HAP-1 (cell line): Measurements from ENCODE around the gene RPSA.
"Not testable (repeated sequence)": the region's sequence is repeated elsewhere in the genome, so short reads cannot be mapped to it uniquely, and the experiment has no call there.

Experiments
- DNase-seq, 2 experiments: peaks; one replicate each; pipeline ENCODE4 v3.0.0-alpha.2; 2016 to 2020; ENCODE audit warnings: low spot score in 2 of 2
- H3K27me3 ChIP-seq: fragments of 250-450 bp; sonication (Bioruptor Pico); 2 replicates; pipeline ENCODE4 v1.5.1; 2020; ENCODE audit warnings: low read depth, mild to moderate bottlenecking, moderate library complexity
- H3K36me3 ChIP-seq: fragments of 250-450 bp; sonication (Bioruptor Pico); replicated peaks from 2 replicates; pipeline ENCODE4 v1.5.1; 2020; ENCODE audit warnings: mild to moderate bottlenecking
- H3K4me1 ChIP-seq: fragments of 250-450 bp; sonication (Bioruptor Pico); 2 replicates; pipeline ENCODE4 v1.5.1; 2020; ENCODE audit warnings: mild to moderate bottlenecking
- H3K4me3 ChIP-seq: fragments of 250-450 bp; sonication (Bioruptor Pico); 2 replicates; pipeline ENCODE4 v1.5.1; 2020; ENCODE audit warnings: mild to moderate bottlenecking, moderate library complexity
- H3K9me3 ChIP-seq: fragments of 250-450 bp; sonication (Bioruptor Pico); 2 replicates; pipeline ENCODE4 v1.5.1; 2020; ENCODE audit warnings: mild to moderate bottlenecking, moderate library complexity
- in situ Hi-C: fragments of 300-500 bp; cut with MboI; formaldehyde crosslinking; loops from 3 replicates; pipeline ENCODE4 v1.14.3; 2020; ENCODE audit warnings: low sequenced_read_pairs, inconsistent platforms, mixed read lengths

RPSA gene

DNA sequence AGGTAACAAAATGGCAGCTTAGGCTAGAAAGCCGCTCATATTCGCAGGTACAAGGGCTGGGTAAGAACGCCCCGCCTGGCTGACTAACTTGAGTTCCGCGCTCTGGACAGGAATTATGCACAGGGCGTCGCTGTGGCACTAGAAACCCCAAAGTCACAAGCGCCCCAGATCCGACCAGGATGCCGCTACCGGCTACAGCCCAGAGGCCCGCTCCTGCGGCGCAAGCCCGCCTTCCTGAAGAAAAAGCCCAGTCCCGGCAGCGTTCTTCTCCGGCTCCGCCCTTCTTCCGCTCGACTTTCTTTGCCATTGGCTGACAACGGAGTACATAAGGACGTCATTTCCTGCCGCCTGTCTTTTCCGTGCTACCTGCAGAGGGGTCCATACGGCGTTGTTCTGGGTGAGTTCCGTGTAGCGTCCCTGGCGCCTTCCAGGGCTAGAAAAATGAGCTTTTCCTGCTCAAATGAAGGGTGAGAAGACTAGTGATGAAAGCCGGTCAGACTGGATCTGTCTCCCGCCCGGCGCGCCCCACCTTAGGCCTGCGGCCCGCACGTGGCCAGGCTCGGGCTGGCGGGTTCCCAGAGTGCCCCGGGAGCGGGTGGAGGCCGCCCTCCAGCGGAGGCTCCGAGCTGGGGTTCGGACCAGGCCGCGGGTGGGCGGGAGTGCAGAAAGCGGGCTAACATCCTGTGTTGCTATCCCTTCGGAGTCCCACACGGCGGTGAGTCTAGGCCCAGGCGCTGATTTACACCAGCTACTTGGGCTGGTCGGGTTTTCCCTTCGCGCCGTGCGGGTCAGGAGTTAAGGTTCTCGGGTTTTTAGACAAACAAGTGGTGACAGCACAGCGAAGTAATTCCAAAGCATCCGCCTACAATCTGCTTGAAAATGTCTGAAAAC lies at the start of gene RPSA:
Gene RPSA (plus strand): TSS at position 353 of the 891 bp plus-strand sequence. CDS start 934 bp downstream, outside the sequence.
- Histone ChIP-seq H3K9me3 (no peaks in the 10 kb centered on the region), H3K4me3 (peak within 1 kb of the TSS; percentile 75), H3K36me3 (peaks cover 50% of the 10 kb centered on the region), H3K4me1 (peaks cover 18% of the 10 kb centered on the region), H3K27me3 (no peaks in the 10 kb centered on the region)
- in situ Hi-C loops, result no loop called here
- peak; percentile 96 to 97 for DNase-seq

DNA sequence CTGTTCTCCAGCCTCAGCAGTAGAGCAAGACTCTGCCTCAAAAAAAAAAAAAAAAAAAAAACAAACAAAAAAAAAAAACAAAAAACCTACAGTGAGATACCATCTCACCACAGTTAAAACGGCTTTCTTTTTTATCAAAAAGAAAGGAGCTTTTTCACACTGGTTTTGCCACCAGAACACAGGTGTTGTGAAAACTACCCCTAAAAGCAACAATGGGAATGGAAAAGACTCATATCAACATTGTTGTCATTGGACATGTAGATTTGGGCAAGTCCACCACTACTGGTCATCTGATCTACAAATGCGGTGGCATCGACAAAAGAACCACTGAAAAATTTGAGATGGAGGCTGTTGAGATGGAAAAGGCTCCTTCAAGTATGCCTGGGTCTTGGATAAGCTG lies 48.2 kb upstream of the RPSA start:
- no peaks in the 10 kb centered on the region for H3K4me1 ChIP-seq
- H3K36me3 ChIP-seq, result no peaks in the 10 kb centered on the region
- 0 out of 2 replicates have a peak, but pooled peaks cover 2% of the 10 kb centered on the region for H3K27me3 ChIP-seq
- no peak overlapping the region for H3K4me3 ChIP-seq
- no peak for DNase-seq
- no peaks in the 10 kb centered on the region for H3K9me3 ChIP-seq
- in situ Hi-C loops, result no loop called here

DNA sequence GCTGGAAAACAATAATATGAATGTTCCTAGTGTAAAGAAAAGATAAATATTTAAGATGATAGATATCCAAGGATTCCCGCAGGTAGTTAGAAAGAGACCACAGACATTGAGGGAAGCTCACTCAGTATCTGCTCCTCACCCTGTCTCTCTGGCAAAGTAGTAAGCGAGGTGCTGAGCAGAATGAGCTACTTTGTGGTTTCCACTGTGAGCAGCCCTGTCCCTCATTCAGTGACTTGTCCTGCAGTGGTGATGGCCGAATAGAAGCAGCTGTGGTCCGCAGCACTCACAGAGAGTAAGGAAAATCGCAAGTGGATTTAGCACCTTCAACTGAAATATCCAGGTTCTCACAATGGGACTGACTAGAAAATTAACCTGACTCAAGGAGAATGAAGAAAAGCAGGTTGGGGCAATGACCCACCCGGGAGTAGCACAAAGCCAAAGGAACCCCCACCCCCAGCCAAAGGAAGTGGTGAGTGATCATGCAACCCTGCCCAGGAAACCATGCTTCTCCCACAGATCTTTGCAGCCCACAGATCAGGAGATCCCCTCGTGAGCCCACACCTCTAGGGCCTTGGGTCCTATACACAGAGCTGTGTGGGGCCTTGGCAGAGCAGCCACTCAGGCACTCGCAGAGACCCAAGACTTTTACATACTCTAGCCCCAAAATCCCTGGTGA lies 45.1 kb upstream of the RPSA start:
- DNase-seq, result no peak
- Histone ChIP-seq H3K9me3 (no peaks in the 10 kb centered on the region), H3K27me3 (no peaks in the 10 kb centered on the region), H3K4me1 (no peaks in the 10 kb centered on the region), H3K4me3 (no peak overlapping the region), H3K36me3 (no peaks in the 10 kb centered on the region)
- in situ Hi-C loops, result no loop called here

DNA sequence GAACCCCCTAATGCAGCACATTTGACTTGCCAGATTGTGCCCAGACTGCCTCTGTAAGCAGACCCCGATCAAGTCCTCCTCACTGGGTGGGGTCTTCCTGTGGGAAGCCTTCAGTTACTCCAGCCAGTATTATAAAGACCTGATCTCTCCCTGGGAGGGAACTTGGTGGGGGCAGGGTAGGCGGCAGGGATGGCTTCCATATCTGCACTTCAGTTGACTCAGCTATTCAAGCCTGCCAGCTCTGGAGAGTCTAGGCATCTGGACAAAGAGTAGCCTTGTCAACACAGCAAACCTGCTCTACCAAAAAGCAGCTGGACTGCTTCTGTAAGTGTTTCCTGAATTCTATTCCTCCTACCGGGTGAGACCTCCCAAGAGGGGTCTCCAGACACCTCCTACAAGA lies 44.3 kb upstream of the RPSA start:
- Histone ChIP-seq H3K27me3 (no peaks in the 10 kb centered on the region), H3K9me3 (no peaks in the 10 kb centered on the region), H3K4me3 (no peak overlapping the region), H3K4me1 (no peaks in the 10 kb centered on the region), H3K36me3 (no peaks in the 10 kb centered on the region)
- DNase-seq, result no peak
- in situ Hi-C loops, result no loop called here

DNA sequence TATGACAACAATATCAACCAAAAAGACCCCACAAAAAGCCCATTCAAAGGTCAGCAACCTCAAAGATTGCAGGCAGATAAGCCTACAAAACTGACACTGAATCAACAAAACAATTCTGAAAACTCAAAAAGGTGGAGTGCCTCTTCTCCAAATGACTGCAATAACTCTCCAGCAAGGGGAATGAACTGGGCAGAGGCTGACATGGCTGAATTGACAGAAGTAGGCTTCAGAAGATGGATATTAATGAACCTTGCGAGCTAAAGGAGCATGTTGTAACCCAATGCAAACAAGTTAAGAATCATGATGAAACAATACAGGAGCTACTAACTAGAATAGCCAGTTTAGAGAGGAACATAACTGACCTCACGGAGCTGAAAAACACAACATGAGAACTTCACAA lies 43.7 kb upstream of the RPSA start:
- DNase-seq, result no peak
- H3K36me3 ChIP-seq, result no peaks in the 10 kb centered on the region
- in situ Hi-C loops, result no loop called here
- H3K9me3 ChIP-seq, result no peaks in the 10 kb centered on the region
- H3K4me3 ChIP-seq, result no peak overlapping the region
- no peaks in the 10 kb centered on the region for H3K4me1 ChIP-seq
- no peaks in the 10 kb centered on the region for H3K27me3 ChIP-seq

DNA sequence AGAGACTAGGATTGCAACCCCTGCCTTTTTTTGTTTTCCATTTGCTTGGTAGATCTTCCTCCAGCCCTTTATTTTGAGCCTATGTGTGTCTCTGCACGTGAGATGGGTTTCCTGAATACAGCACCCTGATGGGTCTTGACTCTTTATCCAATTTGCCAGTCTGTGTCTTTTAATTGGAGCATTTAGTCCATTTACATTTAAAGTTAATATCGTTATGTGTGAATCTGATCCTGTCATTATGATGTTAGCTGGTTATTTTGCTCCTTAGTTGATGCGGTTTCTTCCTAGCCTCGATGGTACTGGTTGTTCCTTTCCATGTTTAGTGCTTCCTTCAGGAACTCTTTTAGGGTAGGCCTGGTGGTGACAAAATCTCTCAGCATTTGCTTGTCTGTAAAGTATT lies 36.1 kb upstream of the RPSA start:
- H3K27me3 ChIP-seq, H3K36me3 ChIP-seq, H3K9me3 ChIP-seq, H3K4me3 ChIP-seq, H3K4me1 ChIP-seq, DNase-seq, in situ Hi-C loops: not testable (repeated sequence)

DNA sequence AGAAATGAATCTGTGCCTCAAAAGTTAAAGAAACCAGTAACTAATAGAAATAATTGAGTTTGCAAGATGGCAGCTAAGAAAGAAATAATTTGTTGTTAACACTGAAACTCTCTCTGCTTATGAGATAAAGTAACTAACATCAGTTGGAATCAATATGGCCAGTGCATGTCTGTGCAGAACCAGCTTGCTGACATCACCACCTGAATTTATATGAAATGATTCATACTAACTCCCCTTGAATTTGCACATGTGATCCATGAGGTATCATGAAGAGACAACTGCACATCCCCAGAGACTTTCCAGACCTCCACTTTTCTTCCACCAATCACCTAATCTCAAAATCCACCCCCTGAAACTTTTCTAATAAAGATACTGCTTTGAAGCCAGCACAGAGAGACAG lies 33.7 kb upstream of the RPSA start:
- in situ Hi-C loops, result no loop called here
- Histone ChIP-seq H3K9me3 (no peaks in the 10 kb centered on the region), H3K27me3 (no peaks in the 10 kb centered on the region), H3K4me3 (no peak overlapping the region), H3K36me3 (no peaks in the 10 kb centered on the region), H3K4me1 (peaks cover 3% of the 10 kb centered on the region; the same call in 1 of the 2 replicates)
- DNase-seq, result no peak

DNA sequence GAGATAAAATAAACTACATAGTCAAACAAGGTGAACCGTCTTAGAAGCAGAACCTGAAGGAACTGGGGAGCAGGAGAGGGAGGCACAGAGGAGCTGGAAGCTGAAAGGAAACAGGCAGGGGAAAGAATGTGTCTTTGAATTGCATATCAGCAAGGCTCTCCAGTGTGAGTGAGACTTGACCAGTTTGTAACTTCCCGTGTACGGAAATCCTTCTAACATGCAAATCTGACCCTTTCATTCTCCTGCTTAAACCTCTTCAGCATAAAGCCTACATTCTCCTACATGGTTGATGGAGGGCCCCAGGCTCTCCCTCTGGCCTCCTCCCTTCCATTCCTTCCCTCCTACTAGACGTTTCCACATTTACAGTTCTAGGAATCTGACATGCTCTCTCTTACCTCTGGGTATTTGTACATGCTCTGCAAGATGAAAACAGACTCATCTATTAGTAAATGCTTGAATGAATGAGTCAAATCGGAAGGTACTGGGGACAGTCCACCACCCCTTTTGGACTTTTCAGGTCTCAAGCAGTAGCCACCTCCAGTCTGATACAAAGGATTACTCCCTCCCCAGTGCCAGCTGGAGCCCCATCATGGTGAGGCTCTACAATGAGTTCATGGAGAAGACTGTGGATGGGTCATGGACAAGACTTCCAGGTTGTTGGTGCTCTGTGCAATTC lies 29.4 kb upstream of the RPSA start:
- peak; percentile 32 to 68 for DNase-seq
- Histone ChIP-seq H3K4me1 (peaks cover 3% of the 10 kb centered on the region; the same call in 1 of the 2 replicates), H3K27me3 (no peaks in the 10 kb centered on the region), H3K36me3 (no peaks in the 10 kb centered on the region), H3K9me3 (no peaks in the 10 kb centered on the region), H3K4me3 (no peak overlapping the region)
- in situ Hi-C loops, result no loop called here

DNA sequence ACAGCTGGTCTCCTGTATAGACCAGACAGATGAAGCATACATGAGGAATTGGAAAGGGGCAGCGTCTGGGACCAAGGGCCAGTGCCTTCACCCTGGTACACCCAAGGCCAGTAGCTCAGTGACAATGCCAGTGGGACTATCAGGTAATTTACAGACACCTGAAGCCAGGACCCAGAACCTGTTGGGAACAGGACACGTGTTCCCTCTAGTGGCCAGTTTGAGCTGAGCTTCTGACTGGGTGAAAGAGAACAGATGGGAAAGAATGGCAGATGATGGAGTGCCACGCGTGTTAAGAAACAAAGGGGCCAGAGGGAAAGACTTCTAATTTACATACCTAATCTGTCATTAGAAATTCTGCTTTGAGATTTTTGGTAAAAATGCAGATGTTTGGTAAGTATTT lies 28.4 kb upstream of the RPSA start:
- in situ Hi-C loops, result no loop called here
- no peaks in the 10 kb centered on the region for H3K9me3 ChIP-seq
- no peaks in the 10 kb centered on the region for H3K27me3 ChIP-seq
- H3K4me3 ChIP-seq, result no peak overlapping the region
- H3K4me1 ChIP-seq, result peaks cover 8% of the 10 kb centered on the region
- peak; percentile 54 to 71 for DNase-seq
- H3K36me3 ChIP-seq, result no peaks in the 10 kb centered on the region

DNA sequence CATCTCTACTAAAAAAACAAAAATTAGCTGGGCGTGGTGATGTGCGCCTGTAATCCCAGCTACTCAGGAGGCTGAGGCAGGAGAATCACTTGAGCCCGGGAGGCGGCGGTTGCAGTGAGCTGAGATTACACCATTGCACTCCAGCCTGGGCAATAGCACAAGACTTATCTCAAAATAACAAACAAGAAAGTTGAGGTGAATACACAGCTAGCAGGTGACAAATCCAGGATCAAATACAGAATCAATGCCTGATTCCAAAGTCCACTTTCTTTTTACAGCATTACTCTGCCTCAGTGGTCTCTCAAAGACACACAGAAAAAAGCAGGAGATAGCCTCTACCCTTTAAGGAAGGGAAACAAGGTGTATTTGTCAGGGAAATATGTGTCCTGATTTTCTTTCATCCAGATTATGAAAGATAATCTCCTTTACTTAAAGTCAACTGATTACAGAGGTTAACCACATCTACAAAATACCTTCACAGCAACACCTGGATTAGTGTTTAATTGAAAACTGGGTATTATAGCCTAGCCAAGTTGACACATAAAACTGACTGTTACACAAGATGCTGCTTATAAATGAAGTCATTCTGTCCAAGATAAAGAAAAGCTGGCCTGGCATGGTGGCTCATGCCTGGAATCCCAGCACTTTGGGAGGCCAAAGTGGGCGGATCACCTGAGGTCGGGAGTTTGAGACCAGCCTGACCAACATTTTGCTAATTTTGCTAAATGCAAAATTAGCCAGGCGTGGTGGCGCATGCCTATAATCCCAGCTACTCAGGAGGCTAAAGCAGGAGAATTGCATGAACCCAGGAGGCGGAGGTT lies 27.4 kb upstream of the RPSA start:
- H3K36me3 ChIP-seq, result peaks cover 6% of the 10 kb centered on the region; the same call in 1 of the 2 replicates
- no peaks in the 10 kb centered on the region for H3K9me3 ChIP-seq
- peaks cover 8% of the 10 kb centered on the region for H3K4me1 ChIP-seq
- H3K4me3 ChIP-seq, result no peak overlapping the region
- DNase-seq, result no peak
- no peaks in the 10 kb centered on the region for H3K27me3 ChIP-seq
- in situ Hi-C loops, result no loop called here

DNA sequence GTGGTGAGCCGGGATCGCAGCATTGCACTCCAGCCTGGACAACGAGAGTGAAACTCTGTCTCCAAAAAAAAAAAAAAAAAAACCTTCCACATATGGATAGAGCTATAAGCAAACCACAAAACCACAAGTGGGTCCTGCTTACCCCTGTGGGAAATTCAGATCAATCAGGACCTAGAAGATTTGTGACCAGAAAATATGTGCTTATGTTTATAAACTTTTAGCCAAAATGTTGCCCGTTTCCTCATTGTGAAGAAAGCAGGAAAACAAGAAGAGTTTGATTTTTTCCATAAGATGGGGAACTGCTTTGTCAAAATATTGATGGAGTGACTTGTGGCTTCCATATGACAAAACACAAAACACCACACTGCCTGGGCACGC lies 26.8 kb upstream of the RPSA start:
- no peaks in the 10 kb centered on the region for H3K27me3 ChIP-seq
- no peak for DNase-seq
- H3K36me3 ChIP-seq, result peaks cover 6% of the 10 kb centered on the region; the same call in 1 of the 2 replicates
- no peaks in the 10 kb centered on the region for H3K9me3 ChIP-seq
- H3K4me1 ChIP-seq, result peaks cover 10% of the 10 kb centered on the region
- in situ Hi-C loops, result loop anchor here (5.0 kb wide), 1 partner anchor 192 kb away; no protein-coding TSS in a partner anchor
- H3K4me3 ChIP-seq, result no peak overlapping the region

DNA sequence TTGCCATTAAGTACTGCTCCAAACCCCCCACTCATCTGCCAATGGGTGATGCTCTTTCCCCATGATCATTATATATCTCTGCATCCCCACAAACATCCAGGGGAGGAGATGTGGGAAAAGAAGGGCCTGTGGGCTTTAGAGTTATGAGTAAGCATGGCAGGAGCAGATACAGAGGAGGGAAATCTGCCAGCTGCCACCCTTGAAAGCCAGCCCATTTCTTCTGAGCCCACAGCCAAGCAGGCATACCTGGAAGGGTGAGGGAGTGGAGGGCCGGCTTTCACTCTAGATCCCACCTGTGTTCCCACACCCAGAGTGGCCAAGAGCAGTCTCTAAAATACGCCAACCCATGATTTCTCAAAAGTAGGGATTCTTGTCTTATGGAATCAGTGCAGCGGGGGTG lies 25.1 kb upstream of the RPSA start:
- Histone ChIP-seq H3K27me3 (no peaks in the 10 kb centered on the region), H3K9me3 (no peaks in the 10 kb centered on the region), H3K4me1 (peaks cover 18% of the 10 kb centered on the region), H3K36me3 (peaks cover 6% of the 10 kb centered on the region; the same call in 1 of the 2 replicates), H3K4me3 (no peak overlapping the region)
- DNase-seq, result no peak
- in situ Hi-C loops, result loop anchor here (5.0 kb wide), 1 partner anchor 194 kb away; no protein-coding TSS in a partner anchor
